ENCODE measurements around the gene MYO5B.

MYO5B gene

DNA sequence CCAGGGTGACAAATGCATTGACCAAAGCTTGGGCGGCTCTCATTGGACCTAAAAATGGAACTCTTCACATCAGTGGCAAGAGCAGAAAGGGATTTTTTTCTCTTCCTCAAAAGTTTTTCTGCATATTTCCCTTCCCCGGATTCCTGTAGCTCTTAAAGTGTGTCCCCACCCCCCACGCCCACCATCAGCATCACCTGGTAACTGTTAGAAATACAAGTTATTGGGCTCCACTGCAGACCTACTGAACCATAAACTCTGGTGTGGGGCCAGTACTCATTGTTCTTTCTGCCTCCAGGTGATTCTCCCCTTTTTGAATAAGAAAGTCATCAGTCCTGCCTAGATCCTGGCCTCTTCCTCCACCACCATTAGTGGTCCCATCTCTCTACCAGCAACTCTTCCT is 1.3 kb upstream of the MYO5B start:
- no peak for TF ChIP-seq POLR2A (IDR thresholded peaks at IDR 0.05; ENCODE audit: low read depth, low read length)
- DNase-seq (ENCODE audit: insufficient read length, low spot score) (no peak), FAIRE-seq (no peak)

DNA sequence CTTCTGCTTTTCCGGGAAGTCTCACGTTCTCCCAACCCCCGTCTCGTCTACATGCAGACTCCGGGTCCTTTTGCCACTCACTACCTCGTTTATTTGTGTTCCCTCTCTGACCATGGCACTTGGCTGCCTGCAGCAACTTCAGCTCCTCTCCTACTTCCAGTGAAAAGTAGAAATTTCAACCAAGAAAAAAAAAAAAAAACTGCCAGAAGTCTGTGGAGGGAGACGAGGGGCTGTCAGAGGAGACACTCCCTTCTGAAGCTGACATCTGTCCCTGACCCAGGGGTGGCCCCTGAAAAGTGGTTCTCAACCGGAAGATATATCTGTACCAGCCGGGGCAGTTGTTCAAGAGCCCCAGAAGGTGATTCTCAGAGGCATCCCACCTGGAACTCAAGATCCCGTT is 742 bp upstream of the MYO5B start:
- no peak for FAIRE-seq
- TF ChIP-seq POLR2A (IDR thresholded peaks at IDR 0.05; ENCODE audit: low read depth, low read length) = no peak
- DNase-seq (ENCODE audit: insufficient read length, low spot score) = no peak

DNA sequence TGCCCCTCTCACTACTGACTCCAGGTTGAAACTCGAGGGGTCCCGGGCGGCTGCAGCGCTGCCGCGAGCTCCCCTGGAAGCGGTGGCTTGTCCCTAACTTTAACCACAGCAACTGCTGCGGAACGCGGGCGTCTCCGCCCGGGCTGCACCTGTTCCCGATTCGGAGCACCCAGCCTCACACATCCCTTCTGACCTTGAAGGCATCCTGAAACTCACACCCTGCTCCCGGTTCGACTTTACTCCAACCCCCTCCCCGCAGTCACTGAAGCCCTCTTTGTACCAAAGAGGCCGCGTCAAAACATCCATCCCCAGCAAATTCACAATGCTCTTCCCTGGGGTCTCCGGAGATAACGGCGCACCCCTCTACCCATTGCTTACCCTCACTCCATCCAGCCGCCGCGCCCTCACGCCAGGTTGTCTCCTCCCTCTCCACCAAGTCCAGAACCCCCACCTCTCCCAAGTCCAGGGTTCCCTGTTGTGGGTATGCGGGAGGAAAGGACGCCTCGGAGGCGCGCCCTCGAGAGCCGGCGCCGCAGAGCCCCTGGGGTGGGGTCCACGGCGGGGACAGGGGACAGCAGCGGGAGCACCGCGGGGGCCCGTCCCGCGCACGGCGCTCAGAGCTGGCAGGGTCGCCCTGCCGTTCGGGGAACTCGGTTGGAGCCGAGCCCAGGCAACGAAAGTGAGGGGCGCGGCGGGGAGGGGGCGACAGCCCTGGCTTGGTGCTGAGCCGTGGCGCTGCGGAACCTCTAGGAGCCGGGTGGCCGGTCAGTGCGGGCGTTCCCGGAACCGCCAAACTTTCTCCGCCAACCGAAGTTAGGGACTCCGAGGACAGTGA is 934 bp downstream of the MYO5B start:
- TF ChIP-seq POLR2A (IDR thresholded peaks at IDR 0.05; ENCODE audit: low read depth, low read length) = no peak
- FAIRE-seq = no peak

DNA sequence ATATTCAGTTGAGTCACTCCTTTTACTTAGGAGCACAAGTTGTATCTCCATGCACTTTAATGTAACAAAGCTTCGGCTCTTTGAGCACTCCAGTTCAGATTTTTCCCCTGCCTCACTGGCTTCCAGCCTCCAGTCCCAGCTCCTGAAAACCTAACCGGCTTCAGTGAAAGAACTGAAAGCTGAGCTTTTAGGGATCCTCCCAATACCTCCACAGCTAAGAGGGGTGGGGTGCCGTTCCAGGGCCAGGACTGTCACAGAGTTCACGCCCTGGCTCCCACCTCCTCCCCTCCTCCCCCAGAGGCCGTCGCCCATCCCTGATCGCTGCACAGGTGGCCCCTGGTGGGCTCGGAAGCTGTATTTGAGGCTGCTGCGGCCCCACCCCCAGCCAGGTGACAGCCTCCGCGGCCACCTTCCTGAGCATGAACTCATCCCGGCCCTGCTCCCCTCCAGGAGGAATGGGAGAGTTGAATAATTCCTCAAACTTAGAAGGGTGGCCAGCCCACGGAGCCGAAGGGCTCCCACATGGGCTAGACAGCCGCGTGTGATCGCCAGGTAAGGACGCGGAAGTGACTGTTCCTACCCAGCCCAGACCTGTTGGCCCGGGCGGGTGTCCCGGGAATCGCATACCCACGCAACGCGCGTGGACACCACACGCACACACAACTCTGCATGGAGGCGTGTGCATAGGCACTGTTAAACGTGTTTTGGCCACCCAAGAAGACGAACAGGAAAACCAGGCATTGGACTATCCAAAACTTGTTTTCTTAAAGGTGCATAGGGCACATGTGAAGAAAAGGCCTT is 1.8 kb downstream of the MYO5B start:
- no peak for TF ChIP-seq POLR2A (IDR thresholded peaks at IDR 0.05; ENCODE audit: low read depth, low read length)
- DNase-seq (ENCODE audit: insufficient read length, low spot score) (no peak), FAIRE-seq (no peak)

More for the DNA sequence above, 934 bp downstream of the MYO5B start:
- DNase-seq (ENCODE audit: insufficient read length, low spot score) = no peak

DNA sequence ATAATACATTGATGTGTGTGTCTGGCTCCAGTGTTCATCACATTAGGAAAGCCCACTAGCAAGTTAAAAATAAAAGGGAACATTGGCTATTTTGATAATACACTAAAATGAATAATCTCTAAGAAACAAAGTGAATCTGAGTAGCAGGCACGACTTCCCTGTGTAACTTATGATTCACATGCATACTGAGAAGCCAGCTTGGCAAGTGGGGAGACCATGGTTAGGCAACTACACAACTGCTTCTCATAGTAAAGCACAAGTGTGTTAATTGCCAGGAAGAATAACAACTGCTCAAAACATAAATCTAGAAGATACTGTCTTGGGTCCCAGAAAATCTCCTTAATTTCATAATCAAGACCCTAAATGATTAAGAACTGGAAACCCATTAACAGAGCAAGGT is 4.0 kb downstream of the MYO5B start:
- FAIRE-seq (no peak), DNase-seq (ENCODE audit: insufficient read length, low spot score) (no peak)
- TF ChIP-seq POLR2A (IDR thresholded peaks at IDR 0.05; ENCODE audit: low read depth, low read length) = no peak

DNA sequence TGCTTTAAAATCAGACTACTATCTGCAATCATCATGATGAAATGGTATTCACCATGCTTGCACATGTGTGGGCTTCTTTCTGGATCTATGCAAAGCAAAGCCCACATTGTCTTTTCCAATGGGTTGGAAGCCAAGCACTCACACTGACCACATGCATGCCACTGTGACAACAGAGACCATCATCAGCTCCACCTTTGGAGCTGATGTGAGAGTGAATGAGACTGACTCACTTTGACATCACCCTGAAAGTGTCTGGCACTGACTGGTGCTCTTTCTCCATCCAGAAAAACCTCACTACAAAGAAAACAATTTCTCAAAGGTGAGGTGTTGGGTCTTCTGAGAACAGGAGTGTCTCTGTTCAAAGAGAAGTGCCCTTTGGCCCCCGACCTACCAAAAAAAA is 4.7 kb downstream of the MYO5B start:
- DNase-seq (ENCODE audit: insufficient read length, low spot score) = no peak
- no peak for FAIRE-seq
- no peak for TF ChIP-seq POLR2A (IDR thresholded peaks at IDR 0.05; ENCODE audit: low read depth, low read length)

DNA sequence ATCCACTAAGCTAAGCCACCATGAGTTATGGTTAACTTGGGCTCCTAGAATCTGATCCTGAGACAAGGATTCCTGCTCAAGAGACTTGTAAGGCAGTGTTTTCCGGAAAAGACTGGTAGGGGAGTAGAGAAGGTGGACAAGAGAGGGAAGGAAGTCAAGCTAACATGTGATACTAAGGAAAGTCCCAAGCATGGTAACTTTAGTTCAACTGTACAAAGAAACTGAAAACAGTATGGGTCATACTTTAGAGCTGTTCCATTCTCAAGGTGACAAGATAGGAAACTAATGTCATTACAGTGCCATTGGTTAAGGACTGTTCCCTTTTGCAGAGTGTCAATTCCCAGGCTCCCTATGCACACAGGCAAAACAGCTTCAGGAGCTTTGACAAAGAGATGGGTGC is 5.8 kb downstream of the MYO5B start:
- DNase-seq (ENCODE audit: insufficient read length, low spot score) (no peak), FAIRE-seq (no peak)
- no peak for TF ChIP-seq POLR2A (IDR thresholded peaks at IDR 0.05; ENCODE audit: low read depth, low read length)

DNA sequence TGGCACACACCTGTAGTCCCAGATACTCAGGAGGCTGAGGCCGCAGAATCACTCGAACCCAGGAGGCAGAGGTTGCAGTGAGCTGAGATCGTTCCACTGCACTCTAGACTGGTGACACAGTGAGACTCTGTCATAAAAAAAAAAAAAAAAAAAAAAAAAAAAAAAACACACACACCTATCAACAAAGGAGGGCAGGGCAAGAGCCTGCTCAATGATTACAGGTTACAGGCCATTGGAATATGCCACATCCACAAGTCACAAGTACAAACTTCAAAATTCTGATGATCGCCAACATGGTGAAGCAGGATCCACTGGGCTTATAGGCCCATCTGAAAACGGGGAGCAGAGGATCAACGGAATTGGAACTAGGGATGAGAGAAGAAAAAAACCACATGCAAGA is 6.3 kb downstream of the MYO5B start:
- FAIRE-seq (no peak), DNase-seq (ENCODE audit: insufficient read length, low spot score) (no peak)
- no peak for TF ChIP-seq POLR2A (IDR thresholded peaks at IDR 0.05; ENCODE audit: low read depth, low read length)

DNA sequence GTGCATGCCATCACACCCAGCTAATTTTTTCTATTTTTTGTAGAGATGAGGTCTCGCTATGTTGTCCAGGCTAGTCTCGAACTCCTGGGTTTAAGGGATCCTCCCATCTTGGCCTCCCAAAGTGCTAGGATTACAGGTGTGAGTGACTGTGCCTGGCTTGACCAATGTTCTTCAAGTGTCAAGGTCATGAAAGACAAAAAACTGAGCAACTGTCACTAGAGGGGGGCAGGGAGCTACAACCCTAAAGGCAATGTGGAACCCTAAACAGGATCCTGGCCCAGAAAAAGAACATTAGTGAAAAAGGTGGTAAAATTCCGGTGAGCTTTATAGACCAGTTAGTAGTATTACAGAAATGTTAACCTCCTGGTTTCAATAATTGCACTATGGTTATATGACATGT is 7.3 kb downstream of the MYO5B start:
- no peak for DNase-seq (ENCODE audit: insufficient read length, low spot score)
- FAIRE-seq = no peak
- TF ChIP-seq POLR2A (IDR thresholded peaks at IDR 0.05; ENCODE audit: low read depth, low read length) = no peak

DNA sequence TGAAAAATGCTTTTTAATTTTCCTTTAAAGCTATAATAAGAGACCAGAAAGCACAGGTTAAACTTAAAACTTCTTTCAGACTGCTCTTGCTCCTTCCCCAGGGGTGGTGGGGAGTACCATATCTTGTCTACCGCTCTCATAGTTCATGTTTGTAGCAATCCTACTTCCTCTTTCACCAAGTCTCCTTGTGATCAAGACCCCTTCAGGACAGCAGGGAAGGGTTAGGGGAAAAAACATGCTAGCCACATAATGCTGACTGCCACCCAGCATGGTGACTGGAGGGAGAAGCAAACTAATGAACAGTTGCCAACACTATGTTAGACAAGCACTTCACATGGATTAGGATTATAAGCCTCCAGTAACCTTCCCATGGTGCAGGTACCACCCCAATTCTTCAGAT is 8.6 kb downstream of the MYO5B start:
- no peak for FAIRE-seq
- TF ChIP-seq POLR2A (IDR thresholded peaks at IDR 0.05; ENCODE audit: low read depth, low read length) = no peak
- DNase-seq (ENCODE audit: insufficient read length, low spot score) = no peak

DNA sequence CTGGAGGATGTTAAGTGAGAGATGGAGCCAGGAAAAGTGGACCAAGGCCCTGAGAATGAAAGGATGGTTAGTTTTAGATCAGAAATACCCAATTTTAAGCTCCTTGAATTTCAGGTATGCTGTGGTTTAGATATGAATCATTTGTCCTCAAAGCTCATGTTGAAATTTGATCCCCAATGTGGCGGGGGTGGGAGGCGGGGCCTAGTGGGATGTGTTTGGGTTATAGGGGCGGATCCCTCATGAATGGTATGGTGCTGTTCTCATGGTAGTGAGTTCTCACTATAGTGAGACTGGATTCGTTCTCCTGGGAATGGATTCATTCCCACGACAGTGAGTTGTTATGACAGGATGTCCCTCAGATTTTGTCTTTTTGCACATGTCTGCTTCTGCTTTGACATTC is 11.4 kb downstream of the MYO5B start:
- TF ChIP-seq POLR2A (IDR thresholded peaks at IDR 0.05; ENCODE audit: low read depth, low read length) = no peak
- FAIRE-seq = no peak
- no peak for DNase-seq (ENCODE audit: insufficient read length, low spot score)

DNA sequence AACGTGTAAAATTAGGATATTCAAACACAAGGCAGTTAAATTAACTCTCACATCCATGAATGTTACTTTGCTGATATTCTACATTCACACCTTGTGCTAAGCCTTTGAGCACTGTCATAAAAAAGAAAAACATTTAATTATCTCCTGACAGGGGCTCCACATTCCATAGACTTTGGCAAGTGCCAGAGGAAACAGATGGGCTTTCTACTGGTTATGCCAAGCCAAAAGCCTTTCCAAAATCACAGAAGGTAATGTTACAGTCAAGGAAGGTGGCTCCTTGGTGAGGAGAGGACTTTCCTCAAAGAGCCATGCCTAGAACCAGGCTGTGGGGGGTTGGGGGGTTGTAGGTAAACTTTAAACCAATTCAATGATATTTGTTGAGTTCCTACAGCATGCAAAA is 12.4 kb downstream of the MYO5B start:
- FAIRE-seq (no peak), DNase-seq (ENCODE audit: insufficient read length, low spot score) (no peak)
- TF ChIP-seq POLR2A (IDR thresholded peaks at IDR 0.05; ENCODE audit: low read depth, low read length) = no peak

DNA sequence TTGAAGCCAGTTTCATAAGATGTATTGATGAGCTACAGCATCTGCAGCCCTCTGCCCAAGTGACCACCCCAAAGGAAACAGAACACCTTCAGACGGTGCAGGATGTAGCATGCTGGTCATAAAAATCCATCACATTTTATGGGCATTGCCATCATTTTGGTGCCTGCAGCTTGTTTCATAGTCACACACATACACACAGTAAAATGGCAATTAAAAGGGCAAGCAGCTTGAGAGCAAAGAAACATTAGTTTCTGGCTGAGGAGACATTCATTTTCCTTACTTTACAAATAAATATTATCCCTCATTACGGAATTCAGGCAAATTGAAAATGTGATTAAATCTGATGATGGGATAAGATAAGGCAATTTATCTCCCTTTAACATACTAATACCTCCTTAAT is 13.4 kb downstream of the MYO5B start:
- no peak for DNase-seq (ENCODE audit: insufficient read length, low spot score)
- no peak for FAIRE-seq
- TF ChIP-seq POLR2A (IDR thresholded peaks at IDR 0.05; ENCODE audit: low read depth, low read length) = no peak

DNA sequence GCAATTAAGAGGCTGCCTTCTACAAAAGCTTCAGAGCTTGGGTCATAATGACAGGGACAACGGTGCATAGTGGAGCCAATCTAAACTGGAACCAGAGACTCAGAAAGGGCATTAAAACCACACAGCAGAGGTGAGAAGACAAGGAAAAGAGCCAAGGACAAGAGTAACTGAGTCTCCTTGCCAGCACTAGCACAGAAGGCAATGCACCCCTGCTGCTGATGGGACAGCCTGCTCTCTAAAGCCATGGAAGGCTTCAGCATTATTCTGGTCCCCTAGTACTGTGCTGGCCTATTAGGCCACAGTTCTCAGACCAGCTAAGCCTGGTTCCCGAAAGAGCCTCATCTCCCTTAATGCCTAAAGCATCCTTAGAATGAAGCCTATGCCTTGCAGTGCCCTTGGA is 15.5 kb downstream of the MYO5B start:
- no peak for TF ChIP-seq POLR2A (IDR thresholded peaks at IDR 0.05; ENCODE audit: low read depth, low read length)
- FAIRE-seq = no peak
- no peak for DNase-seq (ENCODE audit: insufficient read length, low spot score)

Measured in H54 (cell line).